Neural cell (in vitro differentiated cells): ENCODE results near the gene FZD7. TPM values are rescaled to one million over a fixed set of nuclear protein-coding genes. Genes with fewer than 3 reads are reported as not detected.

Source experiments
- H2AFZ ChIP-seq: fragments of 200-600, 300-800 bp; sonication (generic), shearing (Covaris generic); 2 replicates; pipeline ENCODE4 v1.6.0; 2014; ENCODE audit warnings: low read depth, mild to moderate bottlenecking, antibody characterized with exemption, low read length, moderate library complexity
- H3F3A ChIP-seq: fragments of 200-600 bp; shearing (Covaris generic); 2 replicates; pipeline ENCODE4 v1.6.1; 2016; ENCODE audit warnings: mild to moderate bottlenecking, moderate library complexity, mixed read lengths, antibody characterized with exemption, low read length; ENCODE audit not compliant: insufficient read depth, poor library complexity, severe bottlenecking
- H3K27ac ChIP-seq: fragments of 200-600, 300-800 bp; sonication (generic), shearing (Covaris generic); 2 replicates; pipeline ENCODE4 v1.5.1; 2014; ENCODE audit warnings: mild to moderate bottlenecking, low read length, moderate library complexity
- H3K27me3 ChIP-seq: fragments of 300-800, 200-600 bp; sonication (generic), shearing (Covaris generic); 2 replicates; pipeline ENCODE4 v1.6.0; 2014; ENCODE audit warnings: mild to moderate bottlenecking, low read depth, low read length, moderate library complexity; ENCODE audit not compliant: insufficient read depth
- H3K36me3 ChIP-seq: fragments of 300-800, 200-600 bp; sonication (generic), shearing (Covaris generic); 2 replicates; pipeline ENCODE4 v1.5.1; 2014; ENCODE audit warnings: mild to moderate bottlenecking, antibody characterized with exemption, low read length, moderate library complexity; ENCODE audit not compliant: insufficient read depth
- H3K4me2 ChIP-seq: fragments of 300-800, 200-600 bp; sonication (generic), shearing (Covaris generic); 2 replicates; pipeline ENCODE4 v1.6.0; 2014; ENCODE audit warnings: mild to moderate bottlenecking, low read length
- H3K4me3 ChIP-seq: fragments of 300-800, 200-600 bp; sonication (generic), shearing (Covaris generic); 2 replicates; pipeline ENCODE4 v1.5.1; 2014; ENCODE audit warnings: mild to moderate bottlenecking, low read length, moderate library complexity
- H3K79me2 ChIP-seq: fragments of 200-600 bp; shearing (Covaris generic); replicated peaks from 2 replicates; pipeline ENCODE4 v1.6.0; 2014; ENCODE audit warnings: mild to moderate bottlenecking, low read length, moderate library complexity; ENCODE audit not compliant: insufficient read depth
- H3K9ac ChIP-seq: fragments of 300-800, 200-600 bp; sonication (generic), shearing (Covaris generic); 2 replicates; pipeline ENCODE4 v1.6.1; 2016; ENCODE audit warnings: mild to moderate bottlenecking, low read length, mixed read lengths
- H3K9me2 ChIP-seq: fragments of 200-600 bp; shearing (Covaris generic); 2 replicates; pipeline ENCODE4 v1.6.1; 2016; ENCODE audit warnings: mild to moderate bottlenecking, low read length, mixed read lengths; ENCODE audit not compliant: insufficient read depth
- H3K9me3 ChIP-seq: fragments of 200-600, 300-800 bp; sonication (generic), shearing (Covaris generic); 2 replicates; pipeline ENCODE4 v1.6.1; 2016; ENCODE audit warnings: mild to moderate bottlenecking, mixed run types, low read length, moderate library complexity, mixed read lengths
- H4K20me1 ChIP-seq: fragments of 200-600 bp; shearing (Covaris generic); 2 replicates; pipeline ENCODE4 v1.6.1; 2016; ENCODE audit warnings: mild to moderate bottlenecking, mixed run types; ENCODE audit not compliant: insufficient read depth
- EP300 ChIP-seq: fragments of 450-650 bp; conservative IDR thresholded peaks from 2 replicates; pipeline ENCODE4 v1.6.1; 2014; ENCODE audit warnings: antibody characterized with exemption, mild to moderate bottlenecking, moderate library complexity; ENCODE audit not compliant: poor library complexity, severe bottlenecking
- EZH2 ChIP-seq: fragments of 200-600, 300-800 bp; shearing (Covaris generic), sonication (generic); IDR thresholded peaks from 2 replicates; pipeline ENCODE4 v1.6.1; 2014; ENCODE audit warnings: antibody characterized with exemption, low read length, borderline replicate concordance, mild to moderate bottlenecking; ENCODE audit not compliant: insufficient read depth, poor library complexity, severe bottlenecking
- MXI1 ChIP-seq: fragments of 450-650 bp; conservative IDR thresholded peaks from 2 replicates; pipeline ENCODE4 v1.6.1; 2014; ENCODE audit warnings: antibody characterized with exemption, mild to moderate bottlenecking; ENCODE audit not compliant: poor library complexity, severe bottlenecking
- POLR2AphosphoS5 ChIP-seq: IDR thresholded peaks from 2 replicates; pipeline ENCODE4 v1.6.1; 2012
- RAD21 ChIP-seq: fragments of 450-650 bp; conservative IDR thresholded peaks from 2 replicates; pipeline ENCODE4 v1.6.1; 2014; ENCODE audit warnings: antibody characterized with exemption, mild to moderate bottlenecking, moderate library complexity
- SMC3 ChIP-seq: fragments of 450-650 bp; conservative IDR thresholded peaks from 2 replicates; pipeline ENCODE4 v1.6.1; 2014; ENCODE audit warnings: antibody characterized with exemption, mild to moderate bottlenecking, moderate library complexity; ENCODE audit not compliant: poor library complexity
- TAF1 ChIP-seq: IDR thresholded peaks from 2 replicates; pipeline ENCODE4 v1.6.1; 2012; ENCODE audit warnings: low read depth
- polyA plus RNA-seq: library from polyadenylated mRNA; depleted of rRNA; stranded (reverse); fragments of >200 nt; gene quantifications from 2 replicates; pipeline ENCODE4 v1.2.3, GENCODE V29; 2014
- TF ChIP-seq, protein P1 (sequence below): IDR thresholded peaks from 2 replicates; pipeline ENCODE4 v1.6.1; 2012; ENCODE audit warnings: borderline replicate concordance
- TF ChIP-seq, protein P2 (sequence below): fragments of 450-650 bp; IDR thresholded peaks from 2 replicates; pipeline ENCODE4 v1.5.1; 2014; ENCODE audit warnings: antibody characterized with exemption, mild to moderate bottlenecking, moderate library complexity; ENCODE audit not compliant: poor library complexity, severe bottlenecking

FZD7 gene
- polyA plus RNA-seq, 1 donor from 2014 or later = 1.8 TPM

DNA sequence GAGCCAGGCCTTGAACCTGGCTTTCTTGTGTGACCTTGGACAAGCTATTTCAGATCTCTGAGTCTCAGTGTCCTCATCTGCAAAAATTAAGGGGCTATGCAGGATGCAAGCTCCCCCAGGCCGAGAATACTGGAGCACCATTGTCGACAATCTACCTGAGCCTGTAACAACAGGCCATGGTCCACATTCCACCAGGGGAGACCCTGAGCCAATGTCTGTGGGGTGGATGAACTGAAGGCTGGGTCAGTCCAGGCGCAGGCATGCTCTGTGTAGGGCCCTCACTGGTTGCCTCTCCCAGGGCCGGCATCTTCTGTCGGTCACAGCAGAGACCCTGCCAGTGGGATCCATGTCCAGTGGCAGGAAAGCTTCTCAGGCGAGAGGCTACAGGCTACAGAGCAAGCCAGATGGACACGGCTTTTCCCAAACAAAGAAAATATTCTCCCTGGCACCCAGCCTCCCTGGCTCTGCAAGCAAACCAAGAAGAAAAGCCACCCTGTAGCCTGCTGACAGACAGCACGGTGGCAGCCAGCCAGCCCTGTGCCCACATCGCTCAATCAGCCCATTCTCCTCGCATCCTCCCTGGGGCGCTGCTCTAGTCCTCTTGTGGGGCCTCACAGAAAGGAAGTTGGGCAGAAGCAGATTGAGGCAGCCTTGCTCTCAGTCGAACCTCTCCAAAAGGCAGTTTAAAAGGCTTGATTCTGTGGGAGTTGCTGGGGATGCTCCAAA, 48.7 kb upstream of the FZD7 start:
- no peak overlapping the region for H3K9ac ChIP-seq
- no peak overlapping the region for H3K27ac ChIP-seq

DNA sequence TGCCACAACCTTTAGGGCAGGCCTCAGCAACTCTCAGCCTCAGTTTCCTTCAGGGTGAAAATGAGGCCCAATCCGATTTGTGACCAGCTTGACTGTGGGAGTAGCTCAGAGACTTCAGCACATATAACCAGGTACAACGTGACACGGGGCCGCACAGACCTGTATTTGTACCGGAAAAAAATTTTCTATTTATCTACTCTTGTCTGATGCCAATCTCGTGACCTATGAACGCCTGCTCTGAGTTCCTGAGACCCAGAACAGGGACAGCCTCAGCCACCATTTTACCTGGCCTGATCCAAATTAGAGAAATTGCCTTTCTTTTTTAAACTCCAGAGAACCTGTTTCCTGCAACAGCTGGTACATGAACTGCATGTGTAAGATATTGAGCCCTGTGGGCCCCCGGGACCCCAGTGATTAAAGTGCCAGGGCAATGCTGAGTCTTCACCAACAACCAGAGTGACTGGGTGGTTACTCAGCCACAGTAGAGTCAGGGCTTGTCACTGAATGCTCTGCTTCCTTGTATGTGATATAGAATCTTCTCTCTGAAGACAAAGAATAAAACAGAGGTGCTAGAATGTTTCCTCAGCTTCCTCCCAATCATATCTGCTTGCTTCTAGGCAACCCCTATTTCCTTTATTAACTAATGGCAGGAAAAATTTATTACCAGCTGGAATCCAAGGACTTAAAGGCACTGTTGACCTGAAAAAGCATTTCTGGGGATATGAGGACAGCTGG, 47.8 kb upstream of the FZD7 start:
- no peak overlapping the region for H3K27ac ChIP-seq
- no peaks in the 10 kb centered on the region for H4K20me1 ChIP-seq
- no peak overlapping the region for H3K4me3 ChIP-seq
- no peak overlapping the region for H3K9ac ChIP-seq
- H3K9me3 ChIP-seq = no peaks in the 10 kb centered on the region
- no peaks in the 10 kb centered on the region for H3K27me3 ChIP-seq
- H3F3A ChIP-seq = no peaks in the 10 kb centered on the region
- no peaks in the 10 kb centered on the region for H3K9me2 ChIP-seq
- no peak overlapping the region for H3K4me2 ChIP-seq
- no peaks in the 10 kb centered on the region for H3K36me3 ChIP-seq
- H2AFZ ChIP-seq = no peak overlapping the region
- no peaks in the 10 kb centered on the region for H3K79me2 ChIP-seq
- TF ChIP-seq POLR2AphosphoS5 = no peak
- TF ChIP-seq EP300 = no peak
- no peak for TF ChIP-seq MXI1
- TF ChIP-seq, protein P1, sequence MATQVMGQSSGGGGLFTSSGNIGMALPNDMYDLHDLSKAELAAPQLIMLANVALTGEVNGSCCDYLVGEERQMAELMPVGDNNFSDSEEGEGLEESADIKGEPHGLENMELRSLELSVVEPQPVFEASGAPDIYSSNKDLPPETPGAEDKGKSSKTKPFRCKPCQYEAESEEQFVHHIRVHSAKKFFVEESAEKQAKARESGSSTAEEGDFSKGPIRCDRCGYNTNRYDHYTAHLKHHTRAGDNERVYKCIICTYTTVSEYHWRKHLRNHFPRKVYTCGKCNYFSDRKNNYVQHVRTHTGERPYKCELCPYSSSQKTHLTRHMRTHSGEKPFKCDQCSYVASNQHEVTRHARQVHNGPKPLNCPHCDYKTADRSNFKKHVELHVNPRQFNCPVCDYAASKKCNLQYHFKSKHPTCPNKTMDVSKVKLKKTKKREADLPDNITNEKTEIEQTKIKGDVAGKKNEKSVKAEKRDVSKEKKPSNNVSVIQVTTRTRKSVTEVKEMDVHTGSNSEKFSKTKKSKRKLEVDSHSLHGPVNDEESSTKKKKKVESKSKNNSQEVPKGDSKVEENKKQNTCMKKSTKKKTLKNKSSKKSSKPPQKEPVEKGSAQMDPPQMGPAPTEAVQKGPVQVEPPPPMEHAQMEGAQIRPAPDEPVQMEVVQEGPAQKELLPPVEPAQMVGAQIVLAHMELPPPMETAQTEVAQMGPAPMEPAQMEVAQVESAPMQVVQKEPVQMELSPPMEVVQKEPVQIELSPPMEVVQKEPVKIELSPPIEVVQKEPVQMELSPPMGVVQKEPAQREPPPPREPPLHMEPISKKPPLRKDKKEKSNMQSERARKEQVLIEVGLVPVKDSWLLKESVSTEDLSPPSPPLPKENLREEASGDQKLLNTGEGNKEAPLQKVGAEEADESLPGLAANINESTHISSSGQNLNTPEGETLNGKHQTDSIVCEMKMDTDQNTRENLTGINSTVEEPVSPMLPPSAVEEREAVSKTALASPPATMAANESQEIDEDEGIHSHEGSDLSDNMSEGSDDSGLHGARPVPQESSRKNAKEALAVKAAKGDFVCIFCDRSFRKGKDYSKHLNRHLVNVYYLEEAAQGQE = no peak
- no peak for TF ChIP-seq EZH2
- no peak for TF ChIP-seq RAD21
- TF ChIP-seq, protein P2, sequence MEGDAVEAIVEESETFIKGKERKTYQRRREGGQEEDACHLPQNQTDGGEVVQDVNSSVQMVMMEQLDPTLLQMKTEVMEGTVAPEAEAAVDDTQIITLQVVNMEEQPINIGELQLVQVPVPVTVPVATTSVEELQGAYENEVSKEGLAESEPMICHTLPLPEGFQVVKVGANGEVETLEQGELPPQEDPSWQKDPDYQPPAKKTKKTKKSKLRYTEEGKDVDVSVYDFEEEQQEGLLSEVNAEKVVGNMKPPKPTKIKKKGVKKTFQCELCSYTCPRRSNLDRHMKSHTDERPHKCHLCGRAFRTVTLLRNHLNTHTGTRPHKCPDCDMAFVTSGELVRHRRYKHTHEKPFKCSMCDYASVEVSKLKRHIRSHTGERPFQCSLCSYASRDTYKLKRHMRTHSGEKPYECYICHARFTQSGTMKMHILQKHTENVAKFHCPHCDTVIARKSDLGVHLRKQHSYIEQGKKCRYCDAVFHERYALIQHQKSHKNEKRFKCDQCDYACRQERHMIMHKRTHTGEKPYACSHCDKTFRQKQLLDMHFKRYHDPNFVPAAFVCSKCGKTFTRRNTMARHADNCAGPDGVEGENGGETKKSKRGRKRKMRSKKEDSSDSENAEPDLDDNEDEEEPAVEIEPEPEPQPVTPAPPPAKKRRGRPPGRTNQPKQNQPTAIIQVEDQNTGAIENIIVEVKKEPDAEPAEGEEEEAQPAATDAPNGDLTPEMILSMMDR = no peak
- no peak for TF ChIP-seq TAF1

More for the DNA sequence above, 48.7 kb upstream of the FZD7 start:
- Histone ChIP-seq H3K9me3 (no peaks in the 10 kb centered on the region), H3K4me3 (no peak overlapping the region), H3K79me2 (no peaks in the 10 kb centered on the region), H4K20me1 (no peaks in the 10 kb centered on the region), H3K27me3 (no peaks in the 10 kb centered on the region), H2AFZ (no peak overlapping the region), H3F3A (no peaks in the 10 kb centered on the region), H3K36me3 (no peaks in the 10 kb centered on the region), H3K9me2 (no peaks in the 10 kb centered on the region), H3K4me2 (no peak overlapping the region)
- no peak for TF ChIP-seq EZH2
- TF ChIP-seq TAF1 = no peak
- TF ChIP-seq, protein P1 = no peak
- TF ChIP-seq, protein P2 = no peak
- no peak for TF ChIP-seq EP300
- TF ChIP-seq SMC3 = no peak
- TF ChIP-seq MXI1 = no peak
- TF ChIP-seq RAD21 = no peak
- TF ChIP-seq POLR2AphosphoS5 = no peak
